H1 (cell line): ENCODE measurements around the gene MMP25. TPM values are rescaled to one million over a fixed set of nuclear protein-coding genes. Genes with fewer than 3 reads are reported as not detected.

Experiments
- ATF3 ChIP-seq: IDR thresholded peaks from 2 replicates; pipeline ENCODE4 v1.6.1; 2011; ENCODE audit warnings: low read depth, mild to moderate bottlenecking, low read length; ENCODE audit not compliant: insufficient read depth
- CHD1 ChIP-seq: IDR thresholded peaks from 2 replicates; pipeline ENCODE4 v1.6.1; 2012; ENCODE audit warnings: low read depth, low read length, improper control_type of control experiment
- CREB1 ChIP-seq: IDR thresholded peaks from 2 replicates; pipeline ENCODE4 v1.6.1; 2012; ENCODE audit warnings: inconsistent platforms
- GABPA ChIP-seq: IDR thresholded peaks from 2 replicates; pipeline ENCODE4 v1.6.1; 2011; ENCODE audit warnings: mild to moderate bottlenecking, low read length, moderate library complexity, borderline replicate concordance; ENCODE audit not compliant: insufficient read depth
- MAX ChIP-seq: IDR thresholded peaks from 2 replicates; pipeline ENCODE4 v1.6.1; 2012; ENCODE audit warnings: inconsistent platforms
- NRF1 ChIP-seq: IDR thresholded peaks from 2 replicates; pipeline ENCODE4 v1.6.1; 2011; ENCODE audit warnings: mild to moderate bottlenecking, low read depth, low read length, improper control_type of control experiment
- SIRT6 ChIP-seq: IDR thresholded peaks from one replicate; pipeline ENCODE4 v1.7.1; 2012; ENCODE audit warnings: low read length, inconsistent platforms
- SP4 ChIP-seq: IDR thresholded peaks from 2 replicates; pipeline ENCODE4 v1.6.1; 2012; ENCODE audit warnings: low read length, inconsistent platforms
- ZNF274 ChIP-seq: IDR thresholded peaks from 2 replicates; pipeline ENCODE4 v1.7.0; 2012; ENCODE audit warnings: low read length, borderline replicate concordance; ENCODE audit errors: extremely low read depth
- polyA plus RNA-seq, 7 experiments: library from polyadenylated mRNA; depleted of rRNA in 3 of 7; stranded (reverse) in 5 of 7; unstranded in 2 of 7; fragments of >200 nt in 5 of 7; fragments of 200-250 nt in 2 of 7; gene quantifications; 1 replicate in 5 of 7; 2 replicates in 1 of 7; 4 replicates in 1 of 7; pipeline versions ENCODE4 v1.2.1 to v1.2.3, GENCODE V29; 2011 to 2013; ENCODE audit warnings: missing spikeins in 2 of 7, mixed read lengths in 2 of 7
- total RNA-seq: library from RNA; stranded (reverse); fragmentation: NEBNext Ultra II Directional; extraction: Animal tissue kit (Norgen Biotek cat#: 25700); gene quantifications from 2 replicates; pipeline ENCODE4 v1.2.1, GENCODE V29; 2021
- TF ChIP-seq, protein P1 (sequence below): fragments of 300-600 bp; sonication (generic); IDR thresholded peaks from 2 replicates; pipeline ENCODE4 v1.7.1; 2012; ENCODE audit warnings: low read length, moderate library complexity, mild to moderate bottlenecking, inconsistent platforms; ENCODE audit not compliant: insufficient replicate concordance

MMP25 gene
- total and polyA plus RNA-seq, 2 of the 8 experiments (the other 6 are each of a cell fraction or from before 2014, with no cell fraction given): 7.7 to 26.7 TPM

DNA sequence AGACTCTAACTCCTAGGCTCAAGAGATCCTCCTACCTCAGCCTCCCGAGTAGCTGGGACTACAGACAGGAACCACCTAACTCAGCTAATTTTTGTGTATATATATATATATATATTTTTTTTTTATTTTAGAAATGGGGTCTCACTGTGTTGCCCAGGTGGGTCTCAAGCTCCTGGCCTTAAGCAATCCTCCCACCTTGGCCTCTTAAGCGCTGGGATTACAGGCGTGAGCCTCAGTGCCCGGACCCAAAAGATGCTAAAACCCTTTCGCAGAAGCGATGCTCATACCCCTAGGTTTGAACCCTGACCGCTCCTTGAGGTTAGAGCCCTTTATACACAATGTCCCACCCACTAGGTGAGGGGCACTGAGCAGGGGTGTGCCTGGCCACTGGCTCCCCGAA is 35.9 kb upstream of the MMP25 start (continued):
- TF ChIP-seq, protein P1, sequence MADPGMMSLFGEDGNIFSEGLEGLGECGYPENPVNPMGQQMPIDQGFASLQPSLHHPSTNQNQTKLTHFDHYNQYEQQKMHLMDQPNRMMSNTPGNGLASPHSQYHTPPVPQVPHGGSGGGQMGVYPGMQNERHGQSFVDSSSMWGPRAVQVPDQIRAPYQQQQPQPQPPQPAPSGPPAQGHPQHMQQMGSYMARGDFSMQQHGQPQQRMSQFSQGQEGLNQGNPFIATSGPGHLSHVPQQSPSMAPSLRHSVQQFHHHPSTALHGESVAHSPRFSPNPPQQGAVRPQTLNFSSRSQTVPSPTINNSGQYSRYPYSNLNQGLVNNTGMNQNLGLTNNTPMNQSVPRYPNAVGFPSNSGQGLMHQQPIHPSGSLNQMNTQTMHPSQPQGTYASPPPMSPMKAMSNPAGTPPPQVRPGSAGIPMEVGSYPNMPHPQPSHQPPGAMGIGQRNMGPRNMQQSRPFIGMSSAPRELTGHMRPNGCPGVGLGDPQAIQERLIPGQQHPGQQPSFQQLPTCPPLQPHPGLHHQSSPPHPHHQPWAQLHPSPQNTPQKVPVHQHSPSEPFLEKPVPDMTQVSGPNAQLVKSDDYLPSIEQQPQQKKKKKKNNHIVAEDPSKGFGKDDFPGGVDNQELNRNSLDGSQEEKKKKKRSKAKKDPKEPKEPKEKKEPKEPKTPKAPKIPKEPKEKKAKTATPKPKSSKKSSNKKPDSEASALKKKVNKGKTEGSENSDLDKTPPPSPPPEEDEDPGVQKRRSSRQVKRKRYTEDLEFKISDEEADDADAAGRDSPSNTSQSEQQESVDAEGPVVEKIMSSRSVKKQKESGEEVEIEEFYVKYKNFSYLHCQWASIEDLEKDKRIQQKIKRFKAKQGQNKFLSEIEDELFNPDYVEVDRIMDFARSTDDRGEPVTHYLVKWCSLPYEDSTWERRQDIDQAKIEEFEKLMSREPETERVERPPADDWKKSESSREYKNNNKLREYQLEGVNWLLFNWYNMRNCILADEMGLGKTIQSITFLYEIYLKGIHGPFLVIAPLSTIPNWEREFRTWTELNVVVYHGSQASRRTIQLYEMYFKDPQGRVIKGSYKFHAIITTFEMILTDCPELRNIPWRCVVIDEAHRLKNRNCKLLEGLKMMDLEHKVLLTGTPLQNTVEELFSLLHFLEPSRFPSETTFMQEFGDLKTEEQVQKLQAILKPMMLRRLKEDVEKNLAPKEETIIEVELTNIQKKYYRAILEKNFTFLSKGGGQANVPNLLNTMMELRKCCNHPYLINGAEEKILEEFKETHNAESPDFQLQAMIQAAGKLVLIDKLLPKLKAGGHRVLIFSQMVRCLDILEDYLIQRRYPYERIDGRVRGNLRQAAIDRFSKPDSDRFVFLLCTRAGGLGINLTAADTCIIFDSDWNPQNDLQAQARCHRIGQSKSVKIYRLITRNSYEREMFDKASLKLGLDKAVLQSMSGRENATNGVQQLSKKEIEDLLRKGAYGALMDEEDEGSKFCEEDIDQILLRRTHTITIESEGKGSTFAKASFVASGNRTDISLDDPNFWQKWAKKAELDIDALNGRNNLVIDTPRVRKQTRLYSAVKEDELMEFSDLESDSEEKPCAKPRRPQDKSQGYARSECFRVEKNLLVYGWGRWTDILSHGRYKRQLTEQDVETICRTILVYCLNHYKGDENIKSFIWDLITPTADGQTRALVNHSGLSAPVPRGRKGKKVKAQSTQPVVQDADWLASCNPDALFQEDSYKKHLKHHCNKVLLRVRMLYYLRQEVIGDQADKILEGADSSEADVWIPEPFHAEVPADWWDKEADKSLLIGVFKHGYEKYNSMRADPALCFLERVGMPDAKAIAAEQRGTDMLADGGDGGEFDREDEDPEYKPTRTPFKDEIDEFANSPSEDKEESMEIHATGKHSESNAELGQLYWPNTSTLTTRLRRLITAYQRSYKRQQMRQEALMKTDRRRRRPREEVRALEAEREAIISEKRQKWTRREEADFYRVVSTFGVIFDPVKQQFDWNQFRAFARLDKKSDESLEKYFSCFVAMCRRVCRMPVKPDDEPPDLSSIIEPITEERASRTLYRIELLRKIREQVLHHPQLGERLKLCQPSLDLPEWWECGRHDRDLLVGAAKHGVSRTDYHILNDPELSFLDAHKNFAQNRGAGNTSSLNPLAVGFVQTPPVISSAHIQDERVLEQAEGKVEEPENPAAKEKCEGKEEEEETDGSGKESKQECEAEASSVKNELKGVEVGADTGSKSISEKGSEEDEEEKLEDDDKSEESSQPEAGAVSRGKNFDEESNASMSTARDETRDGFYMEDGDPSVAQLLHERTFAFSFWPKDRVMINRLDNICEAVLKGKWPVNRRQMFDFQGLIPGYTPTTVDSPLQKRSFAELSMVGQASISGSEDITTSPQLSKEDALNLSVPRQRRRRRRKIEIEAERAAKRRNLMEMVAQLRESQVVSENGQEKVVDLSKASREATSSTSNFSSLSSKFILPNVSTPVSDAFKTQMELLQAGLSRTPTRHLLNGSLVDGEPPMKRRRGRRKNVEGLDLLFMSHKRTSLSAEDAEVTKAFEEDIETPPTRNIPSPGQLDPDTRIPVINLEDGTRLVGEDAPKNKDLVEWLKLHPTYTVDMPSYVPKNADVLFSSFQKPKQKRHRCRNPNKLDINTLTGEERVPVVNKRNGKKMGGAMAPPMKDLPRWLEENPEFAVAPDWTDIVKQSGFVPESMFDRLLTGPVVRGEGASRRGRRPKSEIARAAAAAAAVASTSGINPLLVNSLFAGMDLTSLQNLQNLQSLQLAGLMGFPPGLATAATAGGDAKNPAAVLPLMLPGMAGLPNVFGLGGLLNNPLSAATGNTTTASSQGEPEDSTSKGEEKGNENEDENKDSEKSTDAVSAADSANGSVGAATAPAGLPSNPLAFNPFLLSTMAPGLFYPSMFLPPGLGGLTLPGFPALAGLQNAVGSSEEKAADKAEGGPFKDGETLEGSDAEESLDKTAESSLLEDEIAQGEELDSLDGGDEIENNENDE: no peak
- TF ChIP-seq SIRT6: no peak
- TF ChIP-seq SP4: no peak
- TF ChIP-seq ATF3: no peak
- TF ChIP-seq CHD1: no peak
- TF ChIP-seq MAX: no peak
- TF ChIP-seq GABPA: no peak
- TF ChIP-seq CREB1: no peak
- no peak for TF ChIP-seq ZNF274
- TF ChIP-seq NRF1: no peak
